H9 (cell line): Measurements from ENCODE around the gene DNAJC1. TPM values are rescaled to one million over a fixed set of nuclear protein-coding genes. Genes with fewer than 3 reads are reported as not detected.

Experiments used
- DNase-seq: peaks from one replicate; pipeline ENCODE4 v3.0.0-alpha.2; 2017
- H2AFZ ChIP-seq: one replicate; pipeline ENCODE4 v1.6.1; 2013; ENCODE audit warnings: mild to moderate bottlenecking, low read length, control low read depth, moderate library complexity
- H2AK5ac ChIP-seq: 2 replicates; pipeline ENCODE4 v1.6.1; 2013; ENCODE audit warnings: low read length, control low read depth, mixed read lengths; ENCODE audit not compliant: insufficient read length
- H2BK120ac ChIP-seq: one replicate; pipeline ENCODE4 v1.6.1; 2013; ENCODE audit warnings: low read depth, mild to moderate bottlenecking, low read length, control low read depth, inconsistent platforms; ENCODE audit not compliant: poor library complexity, severe bottlenecking
- H2BK12ac ChIP-seq: 2 replicates; pipeline ENCODE4 v1.6.1; 2013; ENCODE audit warnings: low read length, control low read depth, mixed read lengths, low read depth; ENCODE audit not compliant: insufficient read length
- H2BK15ac ChIP-seq: 2 replicates; pipeline ENCODE4 v1.6.1; 2013; ENCODE audit warnings: low read depth, low read length, control low read depth
- H2BK20ac ChIP-seq: one replicate; pipeline ENCODE4 v1.6.1; 2013; ENCODE audit warnings: low read depth, mild to moderate bottlenecking, low read length, control low read depth, inconsistent platforms; ENCODE audit not compliant: poor library complexity, severe bottlenecking
- H2BK5ac ChIP-seq: 2 replicates; pipeline ENCODE4 v1.6.1; 2013; ENCODE audit warnings: low read length, control low read depth, mixed read lengths; ENCODE audit not compliant: insufficient read length
- H3K14ac ChIP-seq: 2 replicates; pipeline ENCODE4 v1.6.1; 2013; ENCODE audit warnings: low read length, control low read depth; ENCODE audit not compliant: insufficient read depth
- H3K18ac ChIP-seq: 2 replicates; pipeline ENCODE4 v1.6.1; 2013; ENCODE audit warnings: low read depth, mild to moderate bottlenecking, mixed read lengths, low read length, control low read depth; ENCODE audit not compliant: insufficient read length
- H3K23ac ChIP-seq: 2 replicates; pipeline ENCODE4 v1.6.1; 2013; ENCODE audit warnings: low read length, control low read depth, mixed read lengths, low read depth; ENCODE audit not compliant: insufficient read length
- H3K23me2 ChIP-seq: 2 replicates; pipeline ENCODE4 v1.6.1; 2013; ENCODE audit warnings: low read depth, mild to moderate bottlenecking, mixed read lengths, low read length, control low read depth; ENCODE audit not compliant: insufficient read length, poor library complexity, severe bottlenecking
- H3K27ac ChIP-seq: 2 replicates; pipeline ENCODE4 v1.5.1; 2013; ENCODE audit warnings: low read length, control low read depth, mixed read lengths, low read depth; ENCODE audit not compliant: insufficient read length
- H3K27me3 ChIP-seq: 2 replicates; pipeline ENCODE4 v1.6.1; 2013; ENCODE audit warnings: low read length, control low read depth, inconsistent platforms; ENCODE audit not compliant: insufficient read depth
- H3K4ac ChIP-seq: 2 replicates; pipeline ENCODE4 v1.6.1; 2013; ENCODE audit warnings: low read depth, mild to moderate bottlenecking, control low read depth, inconsistent platforms, low read length, moderate library complexity
- H3K4me1 ChIP-seq: 2 replicates; pipeline ENCODE4 v1.6.1; 2013; ENCODE audit warnings: low read length, control low read depth, inconsistent platforms; ENCODE audit not compliant: insufficient read depth
- H3K4me2 ChIP-seq: 2 replicates; pipeline ENCODE4 v1.6.1; 2013; ENCODE audit warnings: low read length, control low read depth, mixed read lengths; ENCODE audit not compliant: insufficient read length, insufficient read depth
- H3K56ac ChIP-seq: 2 replicates; pipeline ENCODE4 v1.6.1; 2013; ENCODE audit warnings: low read depth, mild to moderate bottlenecking, mixed read lengths, low read length, control low read depth; ENCODE audit not compliant: insufficient read length
- H3K79me1 ChIP-seq: 2 replicates; pipeline ENCODE4 v1.6.1; 2013; ENCODE audit warnings: low read depth, mild to moderate bottlenecking, moderate library complexity, low read length, control low read depth, inconsistent platforms; ENCODE audit not compliant: insufficient read depth, poor library complexity, severe bottlenecking
- H3K79me2 ChIP-seq: 2 replicates; pipeline ENCODE4 v1.6.1; 2013; ENCODE audit warnings: low read length, control low read depth, inconsistent platforms; ENCODE audit not compliant: insufficient read depth
- H3K9ac ChIP-seq: 2 replicates; pipeline ENCODE4 v1.6.1; 2013; ENCODE audit warnings: low read length, control low read depth, mixed read lengths; ENCODE audit not compliant: insufficient read length; ENCODE audit errors: extremely low read depth
- H3K9me3 ChIP-seq: one replicate; pipeline ENCODE4 v1.6.1; 2013; ENCODE audit warnings: low read depth, low read length, inconsistent platforms; ENCODE audit not compliant: control insufficient read depth
- H3T11ph ChIP-seq: one replicate; pipeline ENCODE4 v1.6.1; 2013; ENCODE audit warnings: mild to moderate bottlenecking, low read length, control low read depth, inconsistent platforms
- H4K20me1 ChIP-seq: one replicate; pipeline ENCODE4 v1.6.1; 2013; ENCODE audit not compliant: control insufficient read depth, insufficient read length, insufficient read depth
- H4K5ac ChIP-seq: 2 replicates; pipeline ENCODE4 v1.6.1; 2013; ENCODE audit warnings: low read depth, mild to moderate bottlenecking, mixed read lengths, low read length, control low read depth; ENCODE audit not compliant: insufficient read length
- H4K8ac ChIP-seq: replicated peaks from 2 replicates; pipeline ENCODE4 v1.6.1; 2013; ENCODE audit warnings: low read length, control low read depth, mixed read lengths, low read depth; ENCODE audit not compliant: insufficient read length
- H4K91ac ChIP-seq: 2 replicates; pipeline ENCODE4 v1.6.1; 2013; ENCODE audit warnings: low read depth, mild to moderate bottlenecking, moderate library complexity, mixed read lengths, low read length, control low read depth; ENCODE audit not compliant: insufficient read length
- H3K27ac Mint-ChIP-seq, 3 experiments: 2 replicates in 2 of 3; 3 replicates in 1 of 3; pipeline ENCODE4 v1.8.0; 2020 to 2021; ENCODE audit warnings: mixed read lengths in 3 of 3, mild to moderate bottlenecking in 1 of 3, moderate library complexity in 1 of 3
- H3K27me3 Mint-ChIP-seq: 2 replicates; pipeline ENCODE4 v1.8.0; 2021; ENCODE audit warnings: low read depth, mild to moderate bottlenecking, moderate library complexity, mixed read lengths
- H3K36me3 Mint-ChIP-seq, 3 experiments: 2 replicates in 2 of 3; 3 replicates in 1 of 3; pipeline ENCODE4 v1.8.0; 2020 to 2021; ENCODE audit warnings: low read depth in 3 of 3, mixed read lengths in 3 of 3; ENCODE audit not compliant: insufficient read depth in 1 of 3
- H3K4me1 Mint-ChIP-seq, 2 experiments: 2 replicates each; pipeline ENCODE4 v1.8.0; 2020; ENCODE audit warnings: mixed read lengths in 2 of 2
- H3K4me3 Mint-ChIP-seq, 2 experiments: 2 replicates in 1 of 2; 3 replicates in 1 of 2; pipeline ENCODE4 v1.8.0; 2020 to 2021; ENCODE audit warnings: mild to moderate bottlenecking in 2 of 2, mixed read lengths in 2 of 2, moderate library complexity in 1 of 2
- H3K9me3 Mint-ChIP-seq, 2 experiments: 2 replicates in 1 of 2; 3 replicates in 1 of 2; pipeline ENCODE4 v1.8.0; 2020; ENCODE audit warnings: mild to moderate bottlenecking in 2 of 2, mixed read lengths in 2 of 2, moderate library complexity in 1 of 2
- WGBS: extraction: QIAGEN DNeasy Blood & Tissue Kit; methylation state at CpG from one replicate; pipeline ENCODE4 v1.1.7; 2013; ENCODE audit warnings: missing lambda C conversion rate, low lambda C conversion rate, mixed read lengths; ENCODE audit not compliant: insufficient read length; ENCODE audit errors: extremely low coverage; 5-methylcytosine and 5-hydroxymethylcytosine counted together
- total RNA-seq: library from RNA; stranded (reverse); gene quantifications from 2 replicates; pipeline ENCODE4 v1.2.1, GENCODE V29; 2021
- TF ChIP-seq, protein P1 (sequence below): fragments of 200-600 bp; sonication (generic); conservative IDR thresholded peaks from 3 replicates; pipeline ENCODE4 v1.8.0; 2021; ENCODE audit warnings: antibody characterized with exemption, mild to moderate bottlenecking

The DNAJC1 gene
- total RNA-seq, 1 experiment from 2014 or later: 11.2 TPM

DNA sequence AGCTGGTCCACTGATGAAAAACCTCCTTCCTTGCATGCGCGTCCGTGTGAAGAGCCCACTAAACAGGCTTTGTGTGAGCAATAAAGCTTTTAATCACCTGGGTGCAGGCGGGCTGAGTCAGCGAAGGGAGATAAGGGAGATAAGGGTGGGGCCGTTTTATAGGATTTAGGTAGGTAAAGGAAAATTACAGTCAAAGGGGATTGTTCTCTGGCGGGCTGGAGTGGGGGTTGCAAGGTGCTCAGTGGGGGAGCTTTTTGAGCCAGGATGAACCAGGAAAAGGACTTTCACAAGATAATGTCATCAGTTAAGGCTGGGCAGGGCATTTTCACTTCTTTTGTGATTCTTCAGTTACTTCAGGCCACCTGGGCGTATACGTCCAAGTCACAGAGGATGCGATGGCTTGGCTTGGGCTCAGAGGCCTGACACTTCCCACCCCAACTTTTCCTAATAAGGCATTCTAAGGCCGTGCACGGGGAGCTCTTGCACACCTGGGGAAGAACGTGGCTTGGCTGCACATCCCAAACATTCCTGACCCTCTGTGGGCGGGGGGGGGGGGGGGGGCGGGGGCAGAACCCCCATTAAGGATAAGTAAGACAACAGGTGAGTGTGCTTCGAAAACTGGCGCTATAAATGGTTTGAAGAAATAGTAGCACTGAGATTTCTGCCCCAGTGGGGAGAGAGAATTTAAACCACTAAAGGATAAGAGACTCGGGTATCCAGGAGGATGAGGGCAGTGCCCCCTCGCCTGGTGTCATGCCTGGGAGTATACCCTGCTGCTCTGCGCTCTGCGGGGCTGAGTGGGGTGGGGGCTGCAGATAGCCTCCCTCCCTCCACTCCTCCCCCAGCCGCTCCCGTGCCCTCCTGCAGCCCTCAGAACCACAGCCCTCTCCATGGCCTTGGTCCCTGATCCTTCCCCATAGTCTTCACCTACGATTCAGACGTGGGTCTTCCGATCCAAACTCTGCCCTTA is 251.9 kb downstream of the DNAJC1 start:
- H2BK15ac ChIP-seq: no peak overlapping the region
- H4K91ac ChIP-seq: peak overlapping the region; percentile 79
- Mint-ChIP-seq H3K27me3 (no peaks in the 10 kb centered on the region; the same call in 1 of the 2 replicates), H3K9me3 (no peaks in the 10 kb centered on the region; a peak in 1 of 5 replicates), H3K36me3 (peaks cover 6 to 11% (median 8%) of the 10 kb centered on the region in 3 experiments), H3K27ac (peak overlapping the region; percentile 95 to 98 (median 96)), H3K4me3 (peak overlapping the region; percentile 21 to 22; a peak in 4 of 5 replicates), H3K4me1 (peaks cover 67 to 77% of the 10 kb centered on the region in 2 experiments)
- TF ChIP-seq, protein P1, sequence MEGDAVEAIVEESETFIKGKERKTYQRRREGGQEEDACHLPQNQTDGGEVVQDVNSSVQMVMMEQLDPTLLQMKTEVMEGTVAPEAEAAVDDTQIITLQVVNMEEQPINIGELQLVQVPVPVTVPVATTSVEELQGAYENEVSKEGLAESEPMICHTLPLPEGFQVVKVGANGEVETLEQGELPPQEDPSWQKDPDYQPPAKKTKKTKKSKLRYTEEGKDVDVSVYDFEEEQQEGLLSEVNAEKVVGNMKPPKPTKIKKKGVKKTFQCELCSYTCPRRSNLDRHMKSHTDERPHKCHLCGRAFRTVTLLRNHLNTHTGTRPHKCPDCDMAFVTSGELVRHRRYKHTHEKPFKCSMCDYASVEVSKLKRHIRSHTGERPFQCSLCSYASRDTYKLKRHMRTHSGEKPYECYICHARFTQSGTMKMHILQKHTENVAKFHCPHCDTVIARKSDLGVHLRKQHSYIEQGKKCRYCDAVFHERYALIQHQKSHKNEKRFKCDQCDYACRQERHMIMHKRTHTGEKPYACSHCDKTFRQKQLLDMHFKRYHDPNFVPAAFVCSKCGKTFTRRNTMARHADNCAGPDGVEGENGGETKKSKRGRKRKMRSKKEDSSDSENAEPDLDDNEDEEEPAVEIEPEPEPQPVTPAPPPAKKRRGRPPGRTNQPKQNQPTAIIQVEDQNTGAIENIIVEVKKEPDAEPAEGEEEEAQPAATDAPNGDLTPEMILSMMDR: no peak
- H3K23ac ChIP-seq: no peak overlapping the region
- peak overlapping the region; percentile 83 for H2BK20ac ChIP-seq
- peak overlapping the region; percentile 98 for H2BK12ac ChIP-seq
- H3K23me2 ChIP-seq: no peaks in the 10 kb centered on the region
- H4K5ac ChIP-seq: peak overlapping the region; percentile 77
- no peaks in the 10 kb centered on the region for H3K9me3 ChIP-seq
- H4K20me1 ChIP-seq: no peaks in the 10 kb centered on the region
- peak overlapping the region; percentile 55 for H2AK5ac ChIP-seq
- peak overlapping the region; percentile 97 for H3K14ac ChIP-seq
- H4K8ac ChIP-seq: no peak overlapping the region
- peak overlapping the region; percentile 94 for H3K4ac ChIP-seq
- H3K27me3 ChIP-seq: no peaks in the 10 kb centered on the region
- H2BK5ac ChIP-seq: peak overlapping the region; percentile 94
- H3K18ac ChIP-seq: peak overlapping the region; percentile 94
- no peak overlapping the region for H2AFZ ChIP-seq
- no CpG with 5 or more reads among the region's 26 CpGs for WGBS
- peak overlapping the region; percentile 97 for H3K27ac ChIP-seq
- peak overlapping the region; percentile 47 for H3K9ac ChIP-seq
- H3K79me1 ChIP-seq: no peaks in the 10 kb centered on the region
- peaks cover 15% of the 10 kb centered on the region; the same call in 1 of the 2 replicates for H3K4me1 ChIP-seq
- H3K4me2 ChIP-seq: peak overlapping the region; percentile 28
- peak overlapping the region; percentile 86 for H3T11ph ChIP-seq
- no peaks in the 10 kb centered on the region for H3K79me2 ChIP-seq
- peak overlapping the region; percentile 99 for H2BK120ac ChIP-seq
- peak; percentile 88 for DNase-seq
- H3K56ac ChIP-seq: no peak overlapping the region
